GM12875 (cell line): ENCODE results near the gene G0S2.

Experiments used
- H3K4me3 ChIP-seq: one replicate; pipeline ENCODE4 v1.5.1; 2011; ENCODE audit warnings: low read depth, low read length, control low read depth
- CTCF ChIP-seq: IDR thresholded peaks from 2 replicates; pipeline ENCODE4 v1.5.1; 2011; ENCODE audit warnings: low read depth, mild to moderate bottlenecking, control low read depth, inconsistent platforms, low read length, moderate library complexity, borderline replicate concordance; ENCODE audit not compliant: insufficient read depth

The G0S2 gene

GRCh38 chr1:209715314-209715713, 40.1 kb downstream of the G0S2 start:
- H3K4me3 ChIP-seq: no peak overlapping the region
- TF ChIP-seq CTCF: no peak

- no peak for TF ChIP-seq CTCF
Observed at GRCh38 chr1:209717818-209718217, 42.6 kb downstream of the G0S2 start.

GRCh38 chr1:209720326-209720725, 45.1 kb downstream of the G0S2 start:
- TF ChIP-seq CTCF: no peak
- no peak overlapping the region for H3K4me3 ChIP-seq

More at GRCh38 chr1:209717818-209718217, 42.6 kb downstream of the G0S2 start:
- no peak overlapping the region for H3K4me3 ChIP-seq

DNA sequence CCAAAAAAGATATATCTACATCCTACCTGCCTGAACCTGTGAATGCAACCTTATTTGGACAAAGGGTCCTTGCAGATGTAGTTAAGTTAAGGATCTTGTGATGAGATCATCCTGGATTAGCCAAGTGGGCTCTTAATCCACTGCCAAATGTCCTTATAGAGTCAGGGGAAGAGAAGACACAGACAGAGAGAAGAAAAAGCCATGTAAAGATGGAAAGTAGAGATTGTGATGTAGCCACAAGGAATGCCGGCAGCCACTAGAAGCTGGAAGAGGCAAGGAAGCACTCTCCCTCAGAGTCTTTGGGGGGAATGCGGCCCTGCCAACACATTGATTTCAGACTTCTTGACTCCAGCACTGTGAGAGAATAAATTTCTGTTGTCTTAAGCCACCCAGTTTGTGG, 45.6 kb downstream of the G0S2 start:
- no peak for TF ChIP-seq CTCF
- no peak overlapping the region for H3K4me3 ChIP-seq

- no peak overlapping the region for H3K4me3 ChIP-seq
- no peak for TF ChIP-seq CTCF
Observed at GRCh38 chr1:209721323-209721722, 46.1 kb downstream of the G0S2 start.

DNA sequence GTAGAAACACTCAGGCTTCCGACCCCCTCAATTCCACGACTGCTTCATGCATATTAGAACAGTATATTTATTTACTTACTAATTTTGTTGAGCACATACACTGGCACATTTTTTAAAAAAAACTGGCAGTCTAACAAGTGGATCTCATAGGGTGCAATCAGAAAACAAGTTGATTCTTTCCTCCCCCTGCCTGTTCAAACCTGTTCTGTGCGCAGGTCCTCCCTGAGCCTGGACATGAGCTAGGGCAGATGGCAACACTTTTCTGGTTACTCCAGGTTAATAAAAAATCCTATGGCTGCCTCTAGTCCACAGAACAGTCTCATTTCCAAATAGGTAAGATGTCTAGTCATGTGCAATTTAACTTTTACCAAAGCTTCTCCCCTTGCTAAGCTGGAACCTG, 48.1 kb downstream of the G0S2 start:
- TF ChIP-seq CTCF: no peak
- no peak overlapping the region for H3K4me3 ChIP-seq

GRCh38 chr1:209723756-209724693, 48.8 kb downstream of the G0S2 start:
- TF ChIP-seq CTCF: no peak
- no peak overlapping the region for H3K4me3 ChIP-seq
